IMR-90 (cell line): ENCODE results near the gene ZFYVE28. TPM values are rescaled to one million over a fixed set of nuclear protein-coding genes. Genes with fewer than 3 reads are reported as not detected.

Experiments used
- ATAC-seq: fragments of 200-7000 bp; cut with Tn5 transposase; 2 replicates; pipeline ENCODE4 v1.9.1; 2020; ENCODE audit warnings: low read depth, mild to moderate bottlenecking, moderate library complexity
- BruUV-seq: library from RNA; stranded (reverse); fragments of 400-500 nt; replicated peaks from 2 replicates; lab custom pipeline; 2021; lab: Mats Ljungman, UMichigan
- CTCF ChIA-PET: fragments of 300-600 bp; formaldehyde crosslinking; extraction: SDS; loops from one replicate; lab custom pipeline; 2021; ENCODE audit warnings: antibody characterized with exemption; lab: Yijun Ruan, JAX
- POLR2A ChIA-PET: fragments of 300-600 bp; sonication (Branson Sonifier 250); formaldehyde crosslinking; loops from one replicate; lab custom pipeline; 2022; ENCODE audit warnings: antibody characterized with exemption; ENCODE audit not compliant: unreplicated experiment; lab: Charles Lee
- DNase-seq: peaks from one replicate; pipeline ENCODE4 v3.0.0; 2013
- H2AFZ ChIP-seq: replicated peaks from 2 replicates; pipeline ENCODE3; 2013; ENCODE audit warnings: low read length, mild to moderate bottlenecking; ENCODE audit not compliant: poor library complexity
- H2AK5ac ChIP-seq: 2 replicates; pipeline ENCODE4 v1.6.1; 2013; ENCODE audit warnings: low read depth, low read length, inconsistent platforms
- H2AK9ac ChIP-seq: replicated peaks from 2 replicates; pipeline ENCODE3; 2013; ENCODE audit warnings: mild to moderate bottlenecking, low read depth, low read length, moderate library complexity; ENCODE audit not compliant: poor library complexity
- H2BK120ac ChIP-seq: 2 replicates; pipeline ENCODE4 v1.6.1; 2013; ENCODE audit warnings: low read depth, low read length, inconsistent platforms
- H2BK15ac ChIP-seq: 3 replicates; pipeline ENCODE4 v1.6.1; 2013; ENCODE audit warnings: low read depth, low read length, inconsistent platforms
- H2BK20ac ChIP-seq: 2 replicates; pipeline ENCODE4 v1.6.1; 2013; ENCODE audit warnings: low read depth, mild to moderate bottlenecking, inconsistent platforms, low read length, moderate library complexity
- H2BK5ac ChIP-seq: 2 replicates; pipeline ENCODE4 v1.6.1; 2013; ENCODE audit warnings: mild to moderate bottlenecking, low read depth, low read length, inconsistent platforms; ENCODE audit not compliant: poor library complexity, severe bottlenecking
- H3K14ac ChIP-seq: replicated peaks from 2 replicates; pipeline ENCODE4 v1.6.1; 2013; ENCODE audit warnings: low read depth, low read length, inconsistent platforms
- H3K18ac ChIP-seq: 2 replicates; pipeline ENCODE4 v1.6.1; 2013; ENCODE audit warnings: low read depth, low read length, control low read depth
- H3K23ac ChIP-seq: 2 replicates; pipeline ENCODE4 v1.6.1; 2013; ENCODE audit warnings: low read depth, low read length, inconsistent platforms
- H3K27ac ChIP-seq: 2 replicates; pipeline ENCODE4 v1.5.1; 2013; ENCODE audit warnings: mild to moderate bottlenecking, control low read depth, low read length; ENCODE audit not compliant: insufficient read depth
- H3K27me3 ChIP-seq: 2 replicates; pipeline ENCODE4 v1.6.1; 2013; ENCODE audit warnings: low read length; ENCODE audit not compliant: control insufficient read depth, insufficient read depth
- H3K36me3 ChIP-seq: 2 replicates; pipeline ENCODE4 v1.6.1; 2013; ENCODE audit warnings: low read length, mixed read lengths; ENCODE audit not compliant: control insufficient read depth, insufficient read depth
- H3K4ac ChIP-seq: 2 replicates; pipeline ENCODE4 v1.6.1; 2013; ENCODE audit warnings: low read depth, low read length, inconsistent platforms
- H3K4me1 ChIP-seq: 2 replicates; pipeline ENCODE4 v1.6.1; 2013; ENCODE audit warnings: low read length, mixed read lengths; ENCODE audit not compliant: control insufficient read depth, insufficient read depth
- H3K4me2 ChIP-seq: 2 replicates; pipeline ENCODE4 v1.6.1; 2013; ENCODE audit warnings: low read depth, mild to moderate bottlenecking, control low read depth, low read length, moderate library complexity
- H3K4me3 ChIP-seq: 2 replicates; pipeline ENCODE4 v1.5.1; 2013; ENCODE audit warnings: low read depth, mild to moderate bottlenecking, control low read depth, low read length, moderate library complexity; ENCODE audit not compliant: insufficient read depth
- H3K56ac ChIP-seq: 2 replicates; pipeline ENCODE4 v1.6.1; 2013; ENCODE audit warnings: low read length, inconsistent platforms; ENCODE audit not compliant: insufficient read depth; ENCODE audit errors: extremely low read depth
- H3K79me1 ChIP-seq, 2 experiments: 2 replicates each; pipeline ENCODE4 v1.6.1; 2013; ENCODE audit warnings: low read length in 2 of 2, inconsistent platforms in 1 of 2, low read depth in 1 of 2
- H3K9ac ChIP-seq: 2 replicates; pipeline ENCODE4 v1.6.1; 2013; ENCODE audit warnings: low read depth, low read length, control low read depth
- H3K9me1 ChIP-seq: 2 replicates; pipeline ENCODE4 v1.6.1; 2013; ENCODE audit warnings: low read length, inconsistent platforms; ENCODE audit not compliant: insufficient read depth
- H3K9me3 ChIP-seq: 2 replicates; pipeline ENCODE4 v1.6.1; 2013; ENCODE audit warnings: low read length; ENCODE audit not compliant: control insufficient read depth, insufficient read depth
- H4K20me1 ChIP-seq: 2 replicates; pipeline ENCODE4 v1.6.1; 2013; ENCODE audit warnings: low read length, inconsistent platforms; ENCODE audit not compliant: insufficient read depth
- H4K5ac ChIP-seq: 2 replicates; pipeline ENCODE4 v1.6.1; 2013; ENCODE audit warnings: mild to moderate bottlenecking, low read depth, low read length, control low read depth
- H4K8ac ChIP-seq, 2 experiments: 2 replicates each; pipeline ENCODE4 v1.6.1; 2013; ENCODE audit warnings: low read depth in 2 of 2, low read length in 2 of 2, control low read depth in 1 of 2, inconsistent platforms in 1 of 2
- H4K91ac ChIP-seq: 2 replicates; pipeline ENCODE4 v1.6.1; 2013; ENCODE audit warnings: low read depth, low read length, inconsistent platforms; ENCODE audit not compliant: insufficient read depth
- CEBPB ChIP-seq: IDR thresholded peaks from 2 replicates; pipeline ENCODE4 v1.6.1; 2012; ENCODE audit warnings: low read depth, low read length, improper control_type of control experiment
- MAFK ChIP-seq: IDR thresholded peaks from 2 replicates; pipeline ENCODE4 v1.6.1; 2012; ENCODE audit warnings: low read depth, low read length, improper control_type of control experiment
- SMC3 ChIP-seq: fragments of 150-350 bp; IDR thresholded peaks from 2 replicates; pipeline ENCODE4 v1.6.1; 2016; ENCODE audit warnings: low read depth, mild to moderate bottlenecking, antibody characterized with exemption, low read length, moderate library complexity
- WGBS, 2 experiments: methylation state at CpG; one replicate each; pipeline versions ENCODE4 v1.1.5 to v1.1.7; 2013; ENCODE audit warnings: missing lambda C conversion rate in 2 of 2; ENCODE audit not compliant: insufficient read length in 1 of 2; ENCODE audit errors: extremely low coverage in 2 of 2; 5-methylcytosine and 5-hydroxymethylcytosine counted together
- dilution Hi-C: fragments of 300-500 bp; cut with HindIII; formaldehyde crosslinking; loops from one replicate; pipeline ENCODE4 v1.14.3; 2018; ENCODE audit warnings: low sequenced_read_pairs; ENCODE audit not compliant: unreplicated experiment
- in situ Hi-C: fragments of 300-500 bp; cut with MboI; formaldehyde crosslinking; loops from 3 replicates; pipeline ENCODE4 v1.14.3; 2019; ENCODE audit warnings: low sequenced_read_pairs, inconsistent platforms, mixed read lengths
- intact Hi-C: fragments of 100-400 bp; cut with micrococcal nuclease; formaldehyde crosslinking; loops from 2 replicates; pipeline ENCODE4 v1.10.0; 2022
- polyA plus RNA-seq, 3 experiments: library from polyadenylated mRNA; depleted of rRNA; stranded (reverse); fragments of >200 nt; gene quantifications; 2 replicates each; pipeline ENCODE4 v1.2.3, GENCODE V29; 2012; ENCODE audit warnings: low replicate concordance in 1 of 3
- total RNA-seq: library from RNA; depleted of rRNA; stranded (reverse); fragments of >200 nt; gene quantifications from 2 replicates; pipeline ENCODE4 v1.2.3, GENCODE V29; 2012

ZFYVE28 gene
- total and polyA plus RNA-seq, 2 of the 4 experiments (the other 2 are of a cell fraction) = 0.36 to 1.2 TPM

DNA sequence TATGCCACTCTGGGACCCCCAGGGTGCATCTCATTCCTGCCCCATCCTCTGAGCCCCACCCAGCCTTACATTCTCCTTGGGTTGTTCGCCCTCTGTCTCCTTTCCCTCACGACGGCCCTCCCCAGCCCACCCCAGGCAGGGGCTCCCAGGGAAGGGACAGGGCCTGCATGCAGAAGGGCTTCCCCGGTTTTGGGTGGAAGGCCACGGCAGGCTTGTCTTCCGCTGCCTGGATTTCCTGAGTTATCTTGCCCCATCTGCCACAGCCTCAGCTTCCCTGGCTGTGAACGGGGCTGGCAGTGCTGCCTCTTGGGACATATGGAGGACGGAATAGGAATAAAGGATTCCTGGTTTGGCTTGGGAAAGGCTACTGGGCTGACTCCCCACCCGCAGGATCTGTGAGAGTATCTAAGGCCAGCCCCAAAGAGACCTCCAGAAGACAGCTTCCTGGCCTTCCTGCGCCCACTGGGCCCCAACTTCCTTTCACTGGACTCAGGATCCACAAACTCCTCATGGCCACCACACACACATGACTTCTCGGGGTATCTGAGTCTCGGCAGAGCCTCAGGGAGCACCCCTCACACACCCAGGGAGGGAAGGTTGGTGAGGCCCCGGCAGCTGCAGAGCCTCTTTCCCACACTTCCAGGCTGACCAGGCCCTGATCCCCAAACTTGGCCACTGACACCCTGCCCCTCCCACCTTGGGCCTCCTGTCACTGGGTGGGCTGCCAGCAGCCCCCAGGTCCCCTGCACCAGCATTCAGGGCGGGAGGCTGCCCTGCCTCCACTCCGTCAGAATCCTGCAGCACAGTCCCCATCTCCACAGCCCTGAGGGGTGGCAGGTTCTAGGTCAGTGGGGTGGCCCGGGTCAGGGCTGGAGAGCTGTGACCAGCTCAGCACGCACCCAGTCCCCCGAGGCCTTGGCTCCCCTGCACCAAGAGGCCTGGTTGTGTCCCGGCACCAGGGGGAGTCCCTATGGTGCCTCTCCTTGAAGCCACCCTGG lies 153.0 kb downstream of the ZFYVE28 start:
- H3K23ac ChIP-seq = no peak overlapping the region
- H2BK20ac ChIP-seq = no peak overlapping the region
- no peak overlapping the region for H3K27ac ChIP-seq
- no peaks in the 10 kb centered on the region for H3K9me3 ChIP-seq
- no peak overlapping the region for H3K18ac ChIP-seq
- no peak overlapping the region for H2BK15ac ChIP-seq
- no peaks in the 10 kb centered on the region; the same call in 1 of the 2 replicates for H3K27me3 ChIP-seq
- no peak overlapping the region for H3K14ac ChIP-seq
- no peak for DNase-seq
- dilution Hi-C loops = no loop called here
- no peak overlapping the region for H4K91ac ChIP-seq
- H3K4ac ChIP-seq = 0 out of 2 replicates have a peak overlapping the region, but pooled peaks have one; percentile 43
- H3K56ac ChIP-seq = no peak overlapping the region
- whole genome bisulfite sequencing, 2 experiments = 93% methylated on average over 3 of the region's 19 CpGs; no CpG with 5 or more reads in 1 of the 2 experiments
- H3K79me1 ChIP-seq = peaks cover 7 to 11% of the 10 kb centered on the region in 2 experiments; a peak in 3 of 4 replicates
- no peak overlapping the region for H4K5ac ChIP-seq
- no peak overlapping the region for H3K9ac ChIP-seq
- TF ChIP-seq SMC3 (peak; percentile 21; the same call in 1 of the 2 replicates), CEBPB (no peak), MAFK (no peak)
- H2BK120ac ChIP-seq = no peak overlapping the region
- H3K9me1 ChIP-seq = no peaks in the 10 kb centered on the region
- peaks cover 3% of the 10 kb centered on the region; the same call in 1 of the 2 replicates for H3K4me1 ChIP-seq
- no peaks in the 10 kb centered on the region for H3K36me3 ChIP-seq
- no peak overlapping the region for H3K4me3 ChIP-seq
- H2AK5ac ChIP-seq = peak overlapping the region; percentile 14; the same call in 1 of the 2 replicates
- H4K8ac ChIP-seq = 0 out of 4 replicates have a peak overlapping the region, but pooled peaks of 1 of the 2 experiments have one; percentile 59
- ChIA-PET CTCF (no interaction called here), POLR2A (no interaction called here)
- intact Hi-C loops = loop anchor here (10.0 kb wide), 1 partner anchor 149 kb away; the partner anchor contains the start of genes CFAP99 and ZFYVE28
- H2AFZ ChIP-seq = peak overlapping the region; percentile 86
- no peak for ATAC-seq
- no peak overlapping the region for H3K4me2 ChIP-seq
- no peak overlapping the region for H2BK5ac ChIP-seq
- no peak overlapping the region for H2AK9ac ChIP-seq
- in situ Hi-C loops = no loop called here
- H4K20me1 ChIP-seq = no peaks in the 10 kb centered on the region
- BruUV-seq = no TSS peak
